ENCODE results near the gene VGLL4.
"Not testable (repeated sequence)": the region's sequence is repeated elsewhere in the genome, so short reads cannot be mapped to it uniquely, and the experiment has no call there.

DNA sequence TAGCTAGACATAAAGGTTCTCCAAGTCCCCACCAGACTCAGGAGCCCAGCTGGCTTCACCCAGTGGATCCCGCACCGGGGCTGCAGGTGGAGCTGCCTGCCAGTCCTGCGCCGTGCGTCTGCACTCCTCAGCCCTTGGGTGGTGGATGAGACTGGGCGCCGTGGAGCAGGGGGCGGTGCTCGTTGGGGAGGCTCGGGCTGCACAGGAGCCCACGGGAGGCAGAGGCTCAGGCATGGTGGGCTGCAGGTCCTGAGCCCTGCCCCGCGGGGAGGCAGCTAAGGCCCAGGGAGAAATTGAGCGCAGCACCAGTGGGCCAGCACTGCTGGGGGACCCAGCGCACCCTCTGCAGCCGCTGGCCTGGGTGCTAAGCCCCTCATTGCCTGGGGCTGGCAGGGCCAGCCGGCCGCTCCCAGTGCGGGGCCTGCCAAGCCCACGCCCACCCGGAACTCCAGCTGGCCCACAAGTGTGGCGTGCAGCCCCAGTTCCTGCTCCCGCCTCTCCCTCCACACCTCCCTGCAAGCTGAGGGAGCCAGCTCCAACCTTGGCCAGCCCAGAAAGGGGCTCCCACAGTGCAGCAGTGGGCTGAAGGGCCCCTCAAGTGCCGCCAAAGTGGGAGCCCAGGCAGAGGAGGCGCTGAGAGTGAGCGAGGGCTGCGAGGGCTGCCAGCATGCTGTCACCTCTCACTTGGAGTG is 130.4 kb downstream of the VGLL4 start:
- TF ChIP-seq SREBF2 (IDR thresholded peaks at IDR 0.05); POLR2AphosphoS2 (conservative IDR thresholded peaks at IDR 0.05; ENCODE audit: low read length); CTCF (IDR thresholded peaks at IDR 0.05); EP300 (IDR thresholded peaks at IDR 0.05); CEBPB (IDR thresholded peaks at IDR 0.05); ZFP36 (IDR thresholded peaks at IDR 0.05; ENCODE audit: borderline replicate concordance, partially characterized antibody); REST (IDR thresholded peaks at IDR 0.05); BHLHE40 (IDR thresholded peaks at IDR 0.05; ENCODE audit: low read depth, low read length): not testable (repeated sequence)
- TF ChIP-seq, protein P1, sequence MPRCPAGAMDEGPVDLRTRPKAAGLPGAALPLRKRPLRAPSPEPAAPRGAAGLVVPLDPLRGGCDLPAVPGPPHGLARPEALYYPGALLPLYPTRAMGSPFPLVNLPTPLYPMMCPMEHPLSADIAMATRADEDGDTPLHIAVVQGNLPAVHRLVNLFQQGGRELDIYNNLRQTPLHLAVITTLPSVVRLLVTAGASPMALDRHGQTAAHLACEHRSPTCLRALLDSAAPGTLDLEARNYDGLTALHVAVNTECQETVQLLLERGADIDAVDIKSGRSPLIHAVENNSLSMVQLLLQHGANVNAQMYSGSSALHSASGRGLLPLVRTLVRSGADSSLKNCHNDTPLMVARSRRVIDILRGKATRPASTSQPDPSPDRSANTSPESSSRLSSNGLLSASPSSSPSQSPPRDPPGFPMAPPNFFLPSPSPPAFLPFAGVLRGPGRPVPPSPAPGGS (IDR thresholded peaks at IDR 0.05): not testable (repeated sequence)

Measured in A549 (cell line).